ENCODE data around the gene SGCE.
A peak's percentile ranks its signal among the peaks of the same experiment; 100 is the strongest.
"Not testable (repeated sequence)": the region's sequence is repeated elsewhere in the genome, so short reads cannot be mapped to it uniquely, and the experiment has no call there.

SGCE gene, protein sequence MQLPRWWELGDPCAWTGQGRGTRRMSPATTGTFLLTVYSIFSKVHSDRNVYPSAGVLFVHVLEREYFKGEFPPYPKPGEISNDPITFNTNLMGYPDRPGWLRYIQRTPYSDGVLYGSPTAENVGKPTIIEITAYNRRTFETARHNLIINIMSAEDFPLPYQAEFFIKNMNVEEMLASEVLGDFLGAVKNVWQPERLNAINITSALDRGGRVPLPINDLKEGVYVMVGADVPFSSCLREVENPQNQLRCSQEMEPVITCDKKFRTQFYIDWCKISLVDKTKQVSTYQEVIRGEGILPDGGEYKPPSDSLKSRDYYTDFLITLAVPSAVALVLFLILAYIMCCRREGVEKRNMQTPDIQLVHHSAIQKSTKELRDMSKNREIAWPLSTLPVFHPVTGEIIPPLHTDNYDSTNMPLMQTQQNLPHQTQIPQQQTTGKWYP

GRCh38 chr7:94655848-94656657, at the start of gene SGCE:
Gene SGCE (minus strand): TSS chr7:94656133. CDS start chr7:94656098, 35 bp downstream.
- DNase-seq = peak; percentile 48

GRCh38 chr7:94705155-94706021, 49.5 kb upstream of the SGCE start:
- not testable (repeated sequence) for DNase-seq

DNA sequence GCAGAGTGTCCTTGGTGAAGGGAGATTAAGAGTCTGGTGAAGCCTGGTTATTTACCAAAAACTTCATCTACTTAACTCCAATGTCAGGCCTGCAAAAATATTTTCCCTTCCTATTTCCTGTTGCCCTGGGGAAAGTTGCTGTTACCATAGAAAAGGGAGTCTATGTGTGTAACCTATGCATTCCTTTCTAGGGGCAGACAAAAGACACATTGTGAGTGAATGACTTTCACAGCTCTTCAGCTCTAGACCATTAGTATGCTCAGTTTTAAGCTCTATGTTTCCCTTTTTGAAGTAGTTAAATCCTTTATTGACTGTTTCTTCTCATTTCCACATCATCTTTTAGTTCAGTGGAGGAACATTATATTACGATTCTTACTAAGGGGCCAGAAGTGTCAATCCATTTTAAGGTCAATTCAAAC, 45.6 kb upstream of the SGCE start:
- no peak for DNase-seq

GRCh38 chr7:94700926-94701554, 45.1 kb upstream of the SGCE start:
- DNase-seq = no peak

DNA sequence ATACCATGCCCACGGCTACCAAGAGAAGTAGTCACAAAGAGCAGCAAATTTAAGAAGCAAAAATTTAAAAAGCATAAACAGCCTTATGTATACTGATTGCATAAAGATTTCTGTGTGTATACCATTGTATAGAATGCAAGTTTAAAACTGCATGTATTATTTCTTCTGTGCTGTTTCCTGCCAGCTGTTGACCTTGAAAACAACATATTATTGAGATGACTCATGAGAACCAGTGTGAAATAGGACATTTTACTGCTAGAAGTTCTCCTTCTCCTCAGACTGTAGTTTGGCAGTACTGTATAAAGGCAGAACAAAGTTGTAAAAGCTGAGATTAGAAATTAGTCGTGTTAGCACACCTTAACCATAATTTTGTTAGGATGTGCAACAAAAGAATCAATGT, 42.3 kb upstream of the SGCE start:
- DNase-seq = no peak

DNA sequence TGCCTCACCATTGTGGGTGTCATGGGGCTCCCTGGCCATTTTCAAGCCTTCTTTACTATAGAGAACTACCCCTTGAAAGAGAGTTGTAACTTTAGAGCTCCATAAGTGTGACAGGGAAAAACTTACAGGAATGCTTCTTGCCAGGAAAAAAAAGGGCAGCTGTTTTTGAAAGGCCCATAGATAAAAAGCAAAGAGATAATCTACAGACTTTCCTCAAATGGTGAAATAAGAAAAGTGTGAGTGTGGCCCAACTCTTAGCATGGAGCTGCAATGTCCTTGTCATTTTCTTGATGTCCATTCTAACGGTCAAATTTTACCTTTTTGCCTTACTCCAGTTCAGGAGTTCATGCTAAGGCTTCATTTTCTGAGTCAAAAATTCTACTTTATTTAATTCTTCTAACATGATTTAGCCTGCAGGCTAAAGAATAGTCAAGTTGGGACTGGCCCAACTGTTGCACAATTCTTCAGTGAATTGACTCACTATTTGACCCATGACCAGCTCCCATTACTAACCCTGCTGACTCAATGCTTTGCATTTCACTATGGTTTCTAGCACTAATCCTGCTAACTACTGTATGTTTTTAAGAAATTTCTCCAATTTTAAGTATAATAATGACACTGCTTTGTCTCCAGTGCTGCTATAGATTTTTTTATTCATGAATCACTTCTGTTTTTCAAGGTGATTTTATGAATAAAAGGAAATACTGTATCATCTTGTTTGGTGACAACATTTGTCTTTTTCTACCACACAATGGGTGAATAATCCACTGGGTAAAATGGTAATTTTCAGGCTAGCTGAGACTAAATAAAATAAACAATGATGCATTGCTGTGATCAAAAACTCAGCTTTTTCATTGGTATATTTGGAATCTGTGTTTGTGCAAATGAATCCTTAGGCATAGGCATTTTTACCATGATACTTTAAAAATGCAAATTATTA, 41.4 kb upstream of the SGCE start:
- DNase-seq = no peak

DNA sequence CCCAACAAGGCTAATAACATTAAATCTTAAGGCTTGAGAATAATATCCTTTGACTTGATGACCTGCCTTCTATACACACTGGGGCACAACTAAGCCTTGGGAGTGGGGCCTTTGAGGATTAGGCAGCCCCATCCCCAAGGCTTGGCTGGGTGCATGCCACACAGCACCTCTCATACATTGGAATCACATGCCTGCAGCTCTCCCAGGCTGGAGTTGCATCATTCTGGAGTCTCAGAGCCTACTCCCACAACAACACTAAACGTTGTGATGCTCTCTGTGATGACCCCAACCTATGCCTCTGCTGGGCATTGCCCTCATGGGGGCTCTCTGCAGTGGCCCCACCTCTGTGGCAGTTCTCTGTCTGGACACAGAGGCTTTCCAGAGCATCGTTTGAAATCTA, 31.9 kb upstream of the SGCE start:
- no peak for DNase-seq

DNA sequence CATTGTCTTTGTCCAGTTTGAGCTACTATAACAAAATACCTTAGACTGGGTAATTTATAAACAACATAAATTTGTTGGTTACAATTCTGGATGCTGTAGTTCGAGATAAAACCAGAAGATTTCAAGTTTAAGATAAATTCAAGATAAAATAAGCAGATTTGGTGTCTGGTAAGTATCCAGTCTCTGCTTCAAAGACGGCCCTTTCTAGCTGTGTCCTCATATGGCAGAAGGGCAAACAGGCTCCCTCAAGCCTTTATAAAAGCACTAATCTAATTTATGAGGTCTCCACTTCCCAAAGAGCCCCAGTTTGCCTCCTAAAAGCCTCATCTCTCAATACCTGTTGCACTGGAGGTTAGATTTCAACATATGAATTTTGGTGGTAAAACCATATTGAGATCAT, 31.1 kb upstream of the SGCE start:
- DNase-seq = no peak

GRCh38 chr7:94683066-94683465, 27.1 kb upstream of the SGCE start:
- no peak for DNase-seq

- DNase-seq = no peak
Measured at GRCh38 chr7:94679358-94679757, 23.4 kb upstream of the SGCE start.

DNA sequence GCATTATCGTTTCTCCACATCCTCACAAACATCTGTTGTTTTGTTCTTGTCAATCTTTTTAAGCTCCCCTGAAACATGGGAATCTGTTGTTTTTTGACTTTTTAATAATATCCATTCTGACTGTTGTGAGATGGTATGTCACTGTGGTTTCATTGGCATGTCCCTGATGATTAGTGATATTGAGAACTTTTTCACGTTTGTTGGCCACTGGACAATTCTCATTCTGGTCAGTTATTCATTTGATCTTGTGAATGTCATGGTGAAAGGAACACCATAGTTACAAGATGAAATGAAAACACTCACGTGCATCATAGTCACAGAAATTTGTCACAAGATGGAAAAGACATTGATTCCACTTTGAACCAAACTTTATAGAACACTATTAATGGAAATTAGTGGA, 20.5 kb upstream of the SGCE start:
- no peak for DNase-seq

GRCh38 chr7:94675356-94675755, 19.4 kb upstream of the SGCE start:
- DNase-seq = no peak

- DNase-seq = no peak
Measured at GRCh38 chr7:94671444-94672235, 15.7 kb upstream of the SGCE start.

- no peak for DNase-seq
Measured at GRCh38 chr7:94669773-94670495, 14.0 kb upstream of the SGCE start.

DNA sequence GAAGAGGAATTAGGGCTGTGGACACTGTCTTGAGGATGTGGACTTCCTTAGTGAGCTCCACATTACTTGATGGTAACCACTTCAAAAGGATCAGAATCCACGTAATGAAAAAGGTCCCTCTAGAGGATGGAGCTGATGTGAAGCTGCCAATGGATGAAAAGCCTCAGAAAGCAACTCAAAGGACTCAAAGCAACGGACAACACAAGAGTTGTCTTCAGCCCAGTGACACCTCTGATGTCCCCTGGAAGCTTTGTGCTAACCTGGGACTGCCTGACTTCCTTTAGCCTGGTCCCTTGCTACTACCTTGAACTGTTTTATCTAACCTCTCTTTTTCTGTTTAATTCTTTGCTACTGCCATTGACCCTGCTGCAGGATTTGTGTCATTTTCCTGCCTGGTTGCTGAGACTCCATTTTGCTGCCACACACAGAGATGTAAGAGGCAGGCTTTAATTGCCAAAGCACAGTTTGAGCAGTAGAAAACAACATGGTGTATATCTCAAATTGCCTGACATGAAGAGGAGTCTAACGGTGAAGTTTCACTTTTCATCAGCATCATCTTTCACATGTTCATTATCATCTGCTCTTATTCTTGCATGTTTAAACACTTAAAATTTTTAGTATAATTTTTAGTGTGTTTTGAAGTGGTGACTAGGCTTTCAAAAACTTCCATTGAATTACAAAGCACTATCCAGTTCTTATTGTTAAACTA, 11.1 kb upstream of the SGCE start:
- DNase-seq = no peak

DNA sequence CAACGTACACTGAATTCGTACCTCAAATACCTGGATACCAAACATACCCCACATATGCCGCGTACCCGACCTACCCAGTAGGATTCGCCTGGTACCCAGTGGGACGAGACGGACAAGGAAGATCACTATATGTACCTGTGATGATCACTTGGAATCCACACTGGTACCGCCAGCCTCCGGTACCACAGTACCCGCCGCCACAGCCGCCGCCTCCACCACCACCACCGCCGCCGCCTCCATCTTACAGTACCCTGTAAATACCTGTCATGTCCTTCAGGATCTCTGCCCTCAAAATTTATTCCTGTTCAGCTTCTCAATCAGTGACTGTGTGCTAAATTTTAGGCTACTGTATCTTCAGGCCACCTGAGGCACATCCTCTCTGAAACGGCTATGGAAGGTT, 9.5 kb upstream of the SGCE start:
- DNase-seq = no peak

GRCh38 chr7:94664023-94664422, 8.1 kb upstream of the SGCE start:
- DNase-seq = no peak

- peak; percentile 44 for DNase-seq
Measured at GRCh38 chr7:94662548-94662947, 6.6 kb upstream of the SGCE start.

DNA sequence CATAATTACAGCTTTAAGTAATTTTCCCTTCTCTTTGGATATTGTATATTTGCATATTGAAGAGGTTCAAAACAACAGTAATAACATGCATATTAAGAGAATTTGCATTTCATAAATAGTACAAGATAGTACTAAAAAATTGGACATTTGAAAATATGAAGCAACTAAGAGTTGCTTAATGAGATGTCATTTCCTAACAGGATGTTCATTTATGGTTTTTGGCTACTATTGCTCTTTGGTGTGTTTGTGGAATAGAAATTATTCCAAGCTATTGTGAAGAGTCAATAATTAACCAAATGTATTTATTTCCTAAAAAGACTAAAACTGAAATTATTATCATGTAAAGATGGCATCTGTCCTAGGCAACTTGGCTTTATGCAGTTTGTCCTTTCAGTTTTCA, 4.1 kb upstream of the SGCE start:
- DNase-seq = no peak

Measured in hematopoietic multipotent progenitor cell treated with erythropoietin and hydrocortisone succinate and interleukin-3 and kit ligand, for 6 days (in vitro differentiated cells).